Measurements from ENCODE around the gene BHMT2.

The BHMT2 gene

DNA sequence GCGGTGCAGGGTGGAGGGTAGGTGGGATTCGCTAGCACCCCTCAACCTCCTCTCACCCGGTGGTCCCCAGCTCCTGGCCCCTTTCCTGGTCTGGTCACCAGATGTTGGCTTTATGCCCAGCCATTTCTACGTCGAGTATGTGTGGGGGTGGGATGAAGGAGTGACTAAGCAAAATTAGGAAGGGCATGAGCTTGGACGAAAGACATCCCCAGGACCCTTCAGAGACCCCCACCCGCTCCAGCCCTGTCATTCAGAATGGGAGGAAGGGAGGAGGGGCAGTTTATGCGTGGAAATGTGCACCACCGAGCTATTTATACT lies 742 bp downstream of the BHMT2 start:
- no peak for DNase-seq

DNA sequence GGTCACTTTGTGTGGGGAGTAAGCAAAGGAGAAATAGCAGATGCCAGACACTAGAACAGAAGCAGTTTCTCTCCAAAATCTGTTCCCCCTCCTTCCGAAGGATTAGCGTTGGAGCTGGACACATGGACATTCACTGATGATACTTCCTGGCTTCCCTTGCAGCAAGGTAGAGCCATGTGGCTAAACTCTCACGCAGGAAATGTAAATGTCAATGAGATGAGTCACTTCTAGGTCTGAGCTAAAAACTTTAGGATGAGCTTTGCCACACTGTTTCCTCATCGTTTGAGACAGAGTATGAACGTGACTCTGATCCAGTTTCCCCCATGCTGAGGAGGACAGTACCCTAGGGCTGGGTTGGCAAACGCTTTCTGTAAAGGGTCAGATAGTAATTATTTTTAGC lies 5.1 kb downstream of the BHMT2 start:
- DNase-seq, result no peak

DNA sequence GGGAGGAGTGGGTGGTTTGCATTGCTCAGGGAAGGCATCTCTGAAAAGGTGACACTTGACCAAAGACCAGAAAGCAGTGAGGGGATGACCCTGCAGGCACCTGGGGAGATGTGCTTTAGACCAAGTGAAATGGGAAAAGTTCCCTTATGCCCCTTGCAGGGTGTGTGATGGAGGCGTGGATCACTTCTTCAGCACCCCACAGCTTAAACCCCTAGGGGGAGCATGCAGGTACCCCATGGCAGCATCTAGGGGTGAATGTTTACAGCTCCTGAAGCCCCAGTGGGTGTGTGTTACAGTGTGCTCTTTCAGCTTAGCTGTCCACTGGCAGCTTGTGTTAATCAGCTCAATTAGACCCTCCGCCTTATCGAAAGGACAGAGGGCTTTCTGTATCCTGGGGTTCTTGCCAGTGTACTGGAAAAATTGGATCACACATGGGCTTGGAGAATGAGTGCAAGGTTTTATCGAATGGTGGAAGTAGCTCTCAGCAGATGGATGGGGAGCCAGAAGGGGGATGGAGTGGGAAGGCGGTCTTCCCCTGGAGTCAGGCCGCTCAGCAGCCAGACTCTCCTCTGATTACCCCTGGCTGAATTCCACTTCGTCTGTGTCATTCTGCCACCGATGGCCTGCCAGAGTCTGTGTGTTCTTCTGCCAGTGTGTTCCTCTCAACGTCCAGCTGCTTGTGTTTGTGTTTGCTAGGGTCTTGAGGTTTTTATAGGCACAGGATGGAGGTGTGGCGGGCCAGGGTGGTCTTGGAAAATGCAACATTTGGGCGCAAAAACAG lies 6.3 kb downstream of the BHMT2 start:
- DNase-seq, result no peak

DNA sequence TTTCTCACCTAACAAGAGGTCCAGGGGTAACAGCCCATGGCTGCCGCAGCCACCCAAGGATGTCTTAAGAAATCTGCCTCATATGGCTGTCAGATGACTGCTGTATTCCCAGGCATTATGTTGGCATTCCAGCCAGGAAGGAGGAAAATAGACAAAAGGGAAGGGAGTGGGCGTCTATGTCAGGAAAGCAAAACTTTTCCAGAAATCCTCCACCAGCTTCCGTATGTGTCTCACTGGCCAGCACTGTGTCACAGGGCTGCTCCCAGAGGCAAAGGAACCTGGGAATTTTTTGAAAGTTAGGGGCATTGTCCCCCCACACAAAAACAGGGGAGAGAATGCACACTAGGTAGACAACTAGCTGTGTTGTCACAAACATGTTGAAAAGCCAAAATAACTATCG lies 7.3 kb downstream of the BHMT2 start:
- DNase-seq, result no peak

DNA sequence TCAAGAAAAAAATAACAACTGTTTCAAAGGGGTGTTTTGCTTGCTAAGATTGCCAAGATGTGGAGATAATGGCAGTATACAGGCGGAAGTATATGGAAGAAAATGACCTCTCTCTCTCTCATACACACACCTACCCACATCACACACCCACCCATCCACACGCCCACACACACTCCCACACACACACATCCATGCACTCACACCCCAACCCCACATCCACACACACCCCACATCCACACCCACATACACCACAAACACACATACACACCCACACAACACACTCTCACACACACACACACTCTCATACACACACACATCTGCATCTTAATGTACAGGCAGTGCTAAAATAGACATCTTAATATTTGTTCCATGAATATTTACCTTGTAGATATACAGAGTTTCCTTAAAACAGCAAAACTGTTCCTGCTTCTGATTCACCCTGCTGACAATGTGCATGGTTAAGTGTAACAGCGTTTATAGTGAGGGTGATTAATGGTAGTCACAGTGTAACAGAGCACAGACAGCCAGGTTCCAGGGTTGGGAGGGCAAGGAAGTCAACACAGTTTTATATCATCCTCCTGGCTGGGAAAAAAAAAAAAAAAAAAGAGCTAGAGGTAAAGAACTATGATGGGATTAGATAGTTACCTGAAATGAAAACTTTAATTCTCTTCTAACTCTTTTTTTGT lies 8.3 kb downstream of the BHMT2 start:
- DNase-seq, result no peak

DNA sequence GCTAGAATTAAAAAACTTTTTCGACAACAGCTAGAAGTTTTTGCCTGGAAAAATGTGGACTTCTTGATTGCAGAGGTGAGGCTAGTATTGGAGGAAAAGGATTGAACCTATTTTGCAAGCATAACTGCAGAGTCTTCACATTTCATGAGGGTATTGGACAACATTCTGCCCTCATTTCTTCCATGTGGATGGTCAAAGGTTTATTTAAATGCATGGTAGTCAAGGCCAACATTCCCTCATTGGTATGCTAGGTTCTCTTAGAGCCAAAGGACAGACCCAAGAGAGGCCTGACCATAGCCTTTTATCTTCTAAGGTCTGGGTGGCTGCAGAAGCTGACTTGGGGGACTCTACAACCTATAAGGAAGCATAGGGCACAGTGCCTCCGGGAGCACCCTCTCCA lies 11.2 kb downstream of the BHMT2 start:
- DNase-seq, result no peak

DNA sequence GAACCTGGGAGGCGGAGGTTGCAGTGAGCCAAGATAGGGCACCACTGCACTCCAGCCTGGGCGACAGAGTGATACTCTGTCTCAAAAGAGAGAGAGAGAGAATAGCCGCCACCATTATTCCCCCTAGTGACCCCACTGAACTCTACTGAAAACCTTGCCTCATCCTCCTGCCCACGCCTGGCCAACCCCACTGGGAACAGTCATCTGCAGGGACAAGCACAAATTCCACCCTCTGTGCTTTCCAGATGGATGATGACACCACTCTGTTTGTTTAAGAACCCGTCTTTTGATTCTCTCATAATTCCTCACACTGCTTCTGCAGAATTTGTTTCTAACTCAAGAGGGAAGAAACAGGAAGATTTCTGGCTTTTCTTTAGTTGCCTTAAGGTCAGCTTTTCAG lies 12.2 kb downstream of the BHMT2 start:
- no peak for DNase-seq

DNA sequence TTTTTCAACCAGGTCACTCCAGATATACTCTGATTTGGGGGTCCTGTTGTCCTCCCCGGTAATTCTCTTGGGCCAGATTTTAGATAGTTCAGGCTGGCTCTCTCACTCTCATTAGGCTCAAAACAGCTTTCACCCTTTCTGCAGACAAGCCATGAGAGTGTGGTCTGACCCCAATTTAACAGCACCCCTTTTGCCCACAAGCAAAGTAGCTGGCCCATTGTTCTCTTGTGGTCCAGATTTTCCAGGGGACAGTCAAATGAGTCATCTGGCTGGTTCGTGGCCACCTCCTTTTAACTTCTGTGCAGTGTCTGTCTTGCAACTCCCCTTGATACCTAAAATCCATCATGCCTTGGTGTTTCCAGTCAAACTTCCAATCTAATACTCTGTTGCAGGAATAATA lies 16.5 kb downstream of the BHMT2 start:
- no peak for DNase-seq

DNA sequence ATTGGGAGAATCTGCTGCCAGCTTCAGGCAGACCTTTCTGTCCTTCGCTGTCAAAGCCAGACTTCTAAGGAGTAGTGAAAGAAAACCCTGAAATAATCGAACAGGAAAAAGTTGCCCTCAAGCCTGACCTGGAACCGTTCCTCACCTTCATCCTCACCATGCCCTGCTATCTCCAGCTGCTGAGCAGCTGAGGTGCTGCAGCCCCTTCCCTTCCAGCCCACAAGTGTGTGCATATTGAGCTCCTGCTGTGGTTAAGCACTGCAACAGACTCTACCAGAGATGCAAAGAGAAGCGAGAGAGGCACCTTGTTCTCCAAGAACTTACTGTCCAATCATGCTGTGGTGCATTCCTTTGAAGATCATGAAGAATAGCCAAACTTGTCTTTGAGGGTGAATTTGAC lies 18.9 kb downstream of the BHMT2 start:
- no peak for DNase-seq

DNA sequence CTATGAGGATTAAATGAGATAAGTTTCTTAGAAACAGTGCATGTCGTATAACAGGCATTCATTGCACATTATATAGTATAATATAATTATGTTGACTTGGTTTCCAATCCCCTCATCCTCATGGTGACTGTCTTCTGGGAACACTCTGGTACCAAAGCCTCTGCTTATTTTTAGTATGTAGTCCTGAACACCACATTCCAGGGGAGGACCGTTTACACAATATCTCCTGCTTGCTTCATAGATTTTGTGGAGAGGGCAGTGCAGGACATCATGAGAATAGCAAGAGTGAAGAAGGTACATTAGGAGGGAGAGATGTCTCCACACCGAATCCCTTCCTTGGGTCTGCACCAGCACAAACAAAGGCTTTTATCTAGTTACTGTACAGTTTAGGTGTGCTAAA lies 21.5 kb downstream of the BHMT2 start:
- DNase-seq, result no peak

DNA sequence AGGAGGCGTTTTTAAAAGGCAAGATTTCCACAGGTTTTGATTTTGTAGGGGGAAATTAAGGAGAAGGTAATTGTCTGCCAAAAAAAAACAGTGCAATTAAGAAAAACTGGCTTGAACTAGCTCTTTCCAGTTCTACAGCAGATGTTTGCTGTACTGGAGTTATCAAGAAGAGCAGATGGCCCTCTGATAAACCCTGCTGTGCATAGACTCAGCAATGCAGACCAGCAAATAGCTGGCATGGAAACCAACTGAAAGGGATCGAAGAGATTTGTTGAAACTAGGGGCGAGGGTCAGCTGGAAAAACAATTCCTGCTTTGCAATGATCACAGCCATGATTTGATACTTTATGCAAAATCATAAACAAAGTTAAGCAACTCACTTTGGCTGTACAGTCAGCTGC lies 24.2 kb downstream of the BHMT2 start:
- DNase-seq, result no peak

DNA sequence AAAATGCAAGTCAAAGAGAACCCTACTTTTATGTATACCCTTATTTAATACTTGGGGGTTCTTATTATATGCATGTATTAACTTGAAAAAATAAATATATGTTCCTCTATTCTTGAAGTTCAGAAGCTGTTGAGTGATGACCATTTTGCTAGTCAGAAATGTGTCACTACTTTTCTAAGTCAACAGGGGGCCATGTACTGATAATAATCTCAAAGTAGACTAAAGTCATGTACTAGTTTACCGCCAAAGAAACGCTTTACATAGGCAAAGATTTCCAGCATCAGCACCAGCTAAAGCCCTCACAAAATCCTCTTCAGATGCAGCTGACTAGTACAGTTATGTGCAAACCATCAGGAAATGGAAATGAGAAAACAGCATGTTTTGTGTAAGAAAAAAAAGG lies 36.3 kb downstream of the BHMT2 start:
- DNase-seq, result no peak

DNA sequence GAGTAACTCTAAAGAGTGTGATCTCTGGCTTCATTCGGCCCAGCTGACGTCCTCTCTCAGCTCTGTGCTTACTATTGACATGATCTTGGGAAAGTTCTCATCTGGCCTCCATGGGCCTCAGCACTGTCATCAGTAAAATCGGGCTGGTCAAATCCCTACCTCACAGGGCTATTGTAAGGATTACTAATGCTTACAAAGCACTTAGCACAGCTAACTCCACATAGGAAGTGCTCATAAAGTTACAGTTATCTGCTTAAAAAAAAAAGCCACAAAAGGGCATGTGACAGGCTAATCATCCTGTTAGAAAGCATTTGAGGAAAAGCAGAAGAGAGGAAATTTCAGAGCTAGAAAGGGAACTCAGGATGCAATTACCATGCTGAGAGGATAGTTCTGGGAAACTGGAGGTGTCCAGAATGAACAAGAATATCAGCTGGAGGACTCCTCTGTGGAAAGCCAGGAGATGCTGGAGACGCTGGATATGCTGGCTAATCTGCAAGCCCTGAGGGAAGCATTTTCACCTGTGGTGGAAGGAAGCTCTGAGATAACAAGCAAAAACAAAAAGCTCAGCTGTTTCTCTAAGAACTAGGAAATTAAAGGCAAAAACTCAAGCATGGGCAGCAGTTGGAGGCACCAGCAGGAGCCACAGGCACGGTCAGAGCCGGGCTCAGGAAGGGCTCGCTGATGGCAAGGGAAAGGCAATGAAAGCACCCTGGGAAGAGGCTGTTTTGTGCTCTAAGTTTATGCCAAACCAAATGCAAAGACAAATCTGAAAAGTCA lies 37.6 kb downstream of the BHMT2 start:
- no peak for DNase-seq

DNA sequence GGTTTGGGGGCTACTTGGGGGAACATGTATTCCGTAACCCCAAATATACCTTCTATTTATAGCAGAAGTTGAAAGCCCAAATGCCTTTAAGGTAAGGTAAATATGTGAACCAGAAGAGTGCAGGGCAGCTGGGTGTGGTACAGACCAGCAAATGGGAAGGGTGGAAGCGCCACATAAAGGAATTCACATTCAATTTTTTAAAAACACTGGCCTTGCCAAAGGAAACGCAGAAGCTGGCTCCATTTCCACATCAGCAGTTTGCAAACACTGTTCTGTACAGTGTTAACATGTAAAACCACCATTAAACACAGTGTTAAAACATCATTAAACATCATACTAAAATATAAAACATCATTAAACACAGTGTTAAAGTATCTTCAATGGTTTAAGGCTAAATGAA lies 38.5 kb downstream of the BHMT2 start:
- no peak for DNase-seq

DNA sequence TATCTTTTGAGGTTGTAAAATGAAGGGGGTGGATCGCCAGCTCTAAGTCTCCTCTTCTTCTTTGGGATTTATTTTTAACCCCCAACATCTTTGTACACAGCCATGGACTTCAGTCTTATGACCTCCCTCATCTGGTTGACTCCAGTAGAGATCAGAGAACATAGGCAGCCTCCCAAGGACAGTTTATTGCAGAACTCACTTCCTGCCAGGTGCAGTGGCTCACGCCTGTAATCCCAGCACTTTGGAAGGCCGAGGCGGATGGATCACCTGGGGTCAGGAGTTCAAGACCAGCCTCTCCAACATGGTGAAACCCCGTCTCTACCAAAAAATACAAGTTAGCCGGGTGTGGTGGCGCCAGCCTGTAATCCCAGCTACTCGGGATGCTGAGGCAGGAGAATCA lies 39.2 kb downstream of the BHMT2 start:
- no peak for DNase-seq

DNA sequence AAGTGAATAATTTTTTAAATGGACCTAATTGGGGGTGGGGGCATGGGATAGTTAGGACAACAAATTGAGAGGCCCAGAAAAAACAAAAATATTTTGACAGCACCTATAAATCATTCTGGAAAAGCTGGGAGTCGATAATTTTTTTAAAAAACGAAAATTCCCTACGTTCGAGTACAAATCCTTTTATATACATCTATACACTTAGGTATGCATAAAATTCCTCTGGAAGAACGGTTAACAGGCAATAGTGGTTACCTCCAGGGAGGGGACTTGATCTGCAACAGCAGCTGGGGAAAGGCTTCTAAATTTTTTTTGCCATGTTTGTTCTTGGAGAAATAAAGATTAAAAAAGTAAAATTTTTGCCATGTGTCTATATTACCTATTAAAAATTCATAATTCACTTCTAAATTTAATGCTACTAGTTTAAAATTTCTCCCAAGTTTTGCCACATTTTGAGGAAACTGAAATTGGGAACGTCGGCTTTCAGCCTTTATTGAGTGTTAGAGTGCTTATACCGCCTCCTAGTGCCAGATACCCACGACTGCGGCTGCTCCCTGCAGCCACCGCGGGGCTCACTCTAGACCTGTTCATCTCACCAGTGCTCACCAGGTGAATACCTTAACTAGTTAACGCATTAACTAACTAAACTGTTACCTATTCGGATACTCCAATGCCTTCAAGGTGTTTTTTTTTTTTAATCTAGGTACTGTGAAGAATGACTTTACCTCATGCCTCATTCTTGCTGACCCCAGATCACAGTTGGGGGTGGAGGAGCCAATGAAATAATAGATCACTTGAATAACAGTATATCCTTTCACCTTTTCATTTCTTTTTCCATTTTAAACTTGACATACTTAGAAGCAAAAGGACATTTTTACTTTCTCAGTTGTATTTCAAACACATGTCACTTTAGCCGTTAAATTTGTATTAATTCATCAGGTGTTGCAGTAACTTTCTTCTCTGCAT lies 40.2 kb downstream of the BHMT2 start:
- DNase-seq, result peak; percentile 29 to 37

DNA sequence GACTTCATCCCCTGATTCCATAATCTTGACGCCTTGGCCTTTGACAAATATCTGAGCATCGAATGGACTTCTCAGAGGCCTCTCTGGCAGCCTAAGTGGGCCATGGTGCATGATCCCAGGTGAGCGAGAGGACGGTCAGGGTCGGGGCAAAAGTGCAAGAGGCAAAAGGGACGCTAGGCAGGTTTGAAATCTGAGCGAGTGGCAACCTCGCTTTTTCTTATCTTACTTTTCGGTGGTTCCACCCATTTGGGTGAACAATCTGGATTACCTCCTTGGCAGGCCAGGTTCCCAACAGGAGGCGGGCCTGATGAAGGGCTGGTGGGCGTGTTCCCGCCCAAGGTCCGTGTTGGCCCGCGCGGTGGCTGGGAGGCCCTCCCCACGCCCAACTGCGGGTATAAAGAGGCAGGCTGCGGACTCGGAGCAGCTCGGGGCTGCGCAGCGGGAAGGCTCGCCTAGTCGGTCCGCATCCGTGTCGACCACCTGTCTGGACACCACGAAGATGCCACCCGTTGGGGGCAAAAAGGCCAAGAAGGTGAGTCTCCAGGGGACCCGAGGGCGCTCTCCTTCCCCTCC lies 41.9 kb downstream of the BHMT2 start, which contains the start of gene BHMT:
Gene BHMT (plus strand): TSS at position 423 of the 573 bp plus-strand sequence. CDS start 77 bp downstream, at position 500.
- no peak for DNase-seq

DNA sequence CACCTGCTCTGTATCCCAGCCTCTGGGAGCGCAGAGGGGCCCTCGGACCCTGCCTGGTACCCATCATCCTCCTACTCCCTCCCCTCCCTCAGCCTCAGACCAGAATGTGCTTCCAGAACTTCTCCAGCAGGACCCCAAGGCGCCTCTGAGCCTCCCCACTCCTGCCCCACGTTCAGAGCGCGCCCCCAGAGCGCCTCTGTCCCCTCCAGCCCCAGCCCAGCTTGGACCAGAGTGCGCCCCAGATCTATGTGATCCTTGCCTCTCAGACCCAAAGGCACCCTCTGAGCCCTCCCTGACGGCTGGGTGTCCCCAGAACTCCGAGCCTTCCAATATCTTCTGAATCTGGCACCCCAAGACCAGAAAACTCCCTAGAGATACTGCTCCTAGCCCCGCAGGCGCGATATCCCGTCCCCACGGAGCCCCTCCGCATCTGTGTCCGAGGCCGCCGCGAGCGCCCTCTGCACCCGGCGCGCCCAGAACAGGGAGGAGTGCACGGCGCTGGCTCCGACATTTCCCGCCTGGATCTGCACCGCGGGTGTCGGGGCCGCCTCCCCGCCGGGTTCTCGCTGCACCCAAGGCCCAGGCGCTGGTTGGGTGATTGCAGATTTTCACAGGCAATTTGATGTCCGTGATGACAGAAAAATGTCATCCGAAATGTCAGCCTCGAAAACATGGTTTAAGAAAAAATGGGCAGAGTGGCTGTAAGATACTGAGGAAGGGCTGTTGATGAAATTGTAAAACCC lies 42.6 kb downstream of the BHMT2 start:
- DNase-seq, result no peak

DNA sequence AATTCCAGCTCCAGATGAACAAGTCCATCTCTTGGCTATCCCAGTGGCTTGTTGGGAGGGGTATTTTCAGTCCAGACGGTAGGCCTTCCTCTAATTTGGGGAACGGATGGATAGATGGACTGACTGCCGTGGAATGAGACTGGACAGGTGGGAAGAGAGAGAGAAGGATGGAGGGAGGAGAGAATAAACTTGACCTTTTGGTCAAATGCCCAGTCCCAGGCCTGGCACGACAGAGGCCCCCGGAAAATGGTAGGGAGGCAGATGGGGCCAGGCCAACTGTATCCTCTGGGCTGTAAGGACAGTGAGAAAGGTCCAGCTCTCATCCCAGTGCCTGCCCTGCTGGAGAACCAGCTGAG lies 43.1 kb downstream of the BHMT2 start:
- no peak for DNase-seq

DNA sequence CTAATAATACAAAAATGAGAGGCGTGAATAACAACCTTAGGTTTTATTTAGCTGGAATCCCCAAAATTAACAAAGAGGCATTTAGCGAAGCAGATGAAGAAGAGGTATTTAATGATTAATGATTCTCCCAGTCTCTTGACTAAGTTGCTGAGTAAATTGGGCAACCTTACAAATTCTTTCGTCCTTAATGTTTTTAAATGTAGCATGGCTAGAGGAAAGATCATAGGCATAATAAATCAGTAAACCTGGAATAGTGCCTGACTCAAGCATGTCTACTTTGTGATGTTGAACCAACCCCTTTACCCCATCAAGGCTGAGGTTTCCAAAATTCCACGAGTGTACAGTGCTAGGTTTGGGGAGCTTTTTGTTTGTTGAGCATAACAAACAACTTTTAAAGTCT lies 49.9 kb downstream of the BHMT2 start:
- no peak for DNase-seq

DNA sequence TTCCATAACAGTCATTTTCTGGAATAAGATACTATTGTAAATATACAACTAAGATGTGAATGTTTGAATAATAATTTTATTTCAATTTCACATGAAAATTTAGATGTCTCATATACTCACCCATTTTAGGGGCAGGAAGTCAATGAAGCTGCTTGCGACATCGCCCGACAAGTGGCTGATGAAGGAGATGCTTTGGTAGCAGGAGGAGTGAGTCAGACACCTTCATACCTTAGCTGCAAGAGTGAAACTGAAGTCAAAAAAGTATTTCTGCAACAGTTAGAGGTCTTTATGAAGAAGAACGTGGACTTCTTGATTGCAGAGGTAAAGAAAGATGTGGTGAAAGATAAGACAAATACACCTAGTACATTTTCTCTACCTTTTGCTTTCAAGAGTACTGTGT lies 50.7 kb downstream of the BHMT2 start:
- DNase-seq, result no peak

DNA sequence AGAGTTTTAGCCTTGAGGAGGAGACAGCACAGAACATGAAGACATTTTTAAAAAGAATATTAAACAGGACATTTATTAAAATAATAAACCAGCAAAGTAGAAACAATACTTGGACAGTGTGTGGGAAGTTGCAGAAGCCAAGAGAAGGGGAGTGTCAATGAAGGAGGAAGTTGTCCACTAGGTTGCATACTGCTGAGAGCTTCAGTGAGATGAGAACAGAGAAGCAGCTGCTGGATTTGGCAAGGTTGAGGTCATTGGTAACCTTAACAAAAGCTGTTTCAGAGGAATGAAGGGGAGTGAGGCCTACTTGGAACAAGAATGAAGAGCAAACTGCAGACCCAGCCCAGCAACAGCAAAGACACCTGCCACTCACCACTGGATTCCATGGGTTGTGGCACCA lies 53.4 kb downstream of the BHMT2 start:
- DNase-seq, result no peak
